OCI-LY3 (cell line): ENCODE data around the gene SEL1L2.

Experiments
- CTCF ChIP-seq: fragments of 200-600, 300-600 bp; sonication (generic); IDR thresholded peaks from 2 replicates; pipeline ENCODE4 v1.5.1; 2014; ENCODE audit warnings: antibody characterized with exemption, low read length, low read depth
- EZH2phosphoT487 ChIP-seq: fragments of 200-600 bp; shearing (Covaris generic); IDR thresholded peaks from 2 replicates; pipeline ENCODE4 v1.6.1; 2018; ENCODE audit warnings: antibody characterized with exemption, mixed run types, low read depth

- TF ChIP-seq CTCF = no peak
- TF ChIP-seq EZH2phosphoT487 = no peak
Measured at GRCh38 chr20:13862245-13862644, 128.2 kb downstream of the SEL1L2 start.
